Ovary (tissue), 3 donors: ENCODE results near the gene TRABD2B.

ENCODE experiments used
- EP300 ChIP-seq: sonication (generic); formaldehyde crosslinking; IDR thresholded peaks from one replicate; pipeline ENCODE4 v1.6.1; 2017; ENCODE audit warnings: antibody characterized with exemption
- POLR2A ChIP-seq: fragments of 450-650 bp; IDR thresholded peaks from one replicate; pipeline ENCODE4 v1.6.1; 2017; ENCODE audit warnings: antibody characterized with exemption, mild to moderate bottlenecking, moderate library complexity
- TF ChIP-seq, protein P1 (sequence below), 3 donors: fragments of 450-650 bp in 2 of 3; fragments of 200-600 bp in 1 of 3; IDR thresholded peaks; one replicate each; pipeline versions ENCODE4 v1.5.1 to v1.8.0; 2016 to 2022; ENCODE audit warnings: antibody characterized with exemption in 3 of 3, mild to moderate bottlenecking in 1 of 3
- donor health status: DM: no; HTN: no; CAD: no.

DNA sequence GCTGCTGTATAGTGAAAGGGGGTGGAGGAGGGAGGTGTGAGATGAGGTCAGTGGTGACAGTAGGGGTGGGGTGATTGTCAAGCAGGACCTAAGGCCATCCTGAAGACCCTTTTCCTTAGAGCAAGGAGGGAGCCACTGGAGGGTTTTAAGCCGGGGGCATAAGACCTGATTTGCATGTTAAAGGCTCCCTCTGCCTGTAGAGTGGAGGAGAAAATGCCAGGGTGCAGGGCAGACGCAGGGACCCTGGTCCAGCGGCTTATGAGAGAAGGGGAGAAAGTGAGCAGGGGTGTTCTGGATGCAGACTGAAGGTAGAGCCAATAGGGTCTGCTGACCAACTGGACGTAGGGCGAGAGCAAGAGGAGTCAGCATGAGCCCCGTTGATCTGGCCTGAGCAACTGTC lies 154.1 kb downstream of the TRABD2B start:
- TF ChIP-seq POLR2A = no peak
- TF ChIP-seq, protein P1, sequence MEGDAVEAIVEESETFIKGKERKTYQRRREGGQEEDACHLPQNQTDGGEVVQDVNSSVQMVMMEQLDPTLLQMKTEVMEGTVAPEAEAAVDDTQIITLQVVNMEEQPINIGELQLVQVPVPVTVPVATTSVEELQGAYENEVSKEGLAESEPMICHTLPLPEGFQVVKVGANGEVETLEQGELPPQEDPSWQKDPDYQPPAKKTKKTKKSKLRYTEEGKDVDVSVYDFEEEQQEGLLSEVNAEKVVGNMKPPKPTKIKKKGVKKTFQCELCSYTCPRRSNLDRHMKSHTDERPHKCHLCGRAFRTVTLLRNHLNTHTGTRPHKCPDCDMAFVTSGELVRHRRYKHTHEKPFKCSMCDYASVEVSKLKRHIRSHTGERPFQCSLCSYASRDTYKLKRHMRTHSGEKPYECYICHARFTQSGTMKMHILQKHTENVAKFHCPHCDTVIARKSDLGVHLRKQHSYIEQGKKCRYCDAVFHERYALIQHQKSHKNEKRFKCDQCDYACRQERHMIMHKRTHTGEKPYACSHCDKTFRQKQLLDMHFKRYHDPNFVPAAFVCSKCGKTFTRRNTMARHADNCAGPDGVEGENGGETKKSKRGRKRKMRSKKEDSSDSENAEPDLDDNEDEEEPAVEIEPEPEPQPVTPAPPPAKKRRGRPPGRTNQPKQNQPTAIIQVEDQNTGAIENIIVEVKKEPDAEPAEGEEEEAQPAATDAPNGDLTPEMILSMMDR (IDR thresholded peaks at IDR 0.05) = no peak
- TF ChIP-seq EP300 = no peak
